Immature natural killer cell (primary cell): ENCODE measurements around the gene MMEL1. TPM values are rescaled to one million over a fixed set of nuclear protein-coding genes. Genes with fewer than 3 reads are reported as not detected.

Experiments
- DNase-seq, 3 donors: peaks; one replicate each; pipeline ENCODE4 v3.0.0; 2022; ENCODE audit warnings: mixed read lengths in 1 of 3
- H3K27ac Mint-ChIP-seq, 6 donors: one replicate each; pipeline ENCODE4 v1.8.0; 2020; ENCODE audit warnings: mixed read lengths in 6 of 6, mild to moderate bottlenecking in 5 of 6, inconsistent platforms in 4 of 6, moderate library complexity in 3 of 6
- H3K27me3 Mint-ChIP-seq, 3 donors: one replicate each; pipeline ENCODE4 v1.8.0; 2020 to 2021; ENCODE audit warnings: low read depth in 3 of 3, mild to moderate bottlenecking in 3 of 3, mixed read lengths in 3 of 3, moderate library complexity in 3 of 3, inconsistent platforms in 1 of 3
- H3K36me3 Mint-ChIP-seq, 3 donors: one replicate each; pipeline ENCODE4 v1.8.0; 2020; ENCODE audit warnings: mixed read lengths in 3 of 3, inconsistent platforms in 2 of 3, mild to moderate bottlenecking in 2 of 3
- H3K4me1 Mint-ChIP-seq, 2 donors: one replicate each; pipeline ENCODE4 v1.8.0; 2020; ENCODE audit warnings: inconsistent platforms in 2 of 2, mild to moderate bottlenecking in 2 of 2, mixed read lengths in 2 of 2, moderate library complexity in 1 of 2
- H3K4me3 Mint-ChIP-seq, 5 donors: one replicate each; pipeline ENCODE4 v1.8.0; 2020; ENCODE audit warnings: mild to moderate bottlenecking in 5 of 5, mixed read lengths in 5 of 5, inconsistent platforms in 3 of 5, moderate library complexity in 3 of 5
- H3K9me3 Mint-ChIP-seq, 6 donors: one replicate each; pipeline ENCODE4 v1.8.0; 2020; ENCODE audit warnings: mild to moderate bottlenecking in 6 of 6, mixed read lengths in 6 of 6, inconsistent platforms in 4 of 6, moderate library complexity in 3 of 6
- polyA plus RNA-seq, 3 donors: library from polyadenylated mRNA; unstranded; fragments of 300-500 nt; fragmentation: Illumina TruSeq; gene quantifications; one replicate each; pipeline ENCODE4 v1.2.3, GENCODE V29; 2021

The MMEL1 gene
- polyA plus RNA-seq, 3 donors from 2014 or later, result 0.93 to 5.1 (median 2.3) TPM

GRCh38 chr1:2610036-2610959 lies 22.5 kb downstream of the MMEL1 start:
- H3K27me3 Mint-ChIP-seq, result peaks cover 0 to 7% (median 2%) of the 10 kb centered on the region in 3 donors
- no peaks in the 10 kb centered on the region for H3K4me1 Mint-ChIP-seq
- no peak overlapping the region for H3K4me3 Mint-ChIP-seq
- peaks cover 0 to 8% (median 0%) of the 10 kb centered on the region in 3 donors for H3K36me3 Mint-ChIP-seq
- no peak overlapping the region for H3K27ac Mint-ChIP-seq
- peaks cover 7 to 21% (median 13%) of the 10 kb centered on the region in 6 donors for H3K9me3 Mint-ChIP-seq
- DNase-seq, result no peak

DNA sequence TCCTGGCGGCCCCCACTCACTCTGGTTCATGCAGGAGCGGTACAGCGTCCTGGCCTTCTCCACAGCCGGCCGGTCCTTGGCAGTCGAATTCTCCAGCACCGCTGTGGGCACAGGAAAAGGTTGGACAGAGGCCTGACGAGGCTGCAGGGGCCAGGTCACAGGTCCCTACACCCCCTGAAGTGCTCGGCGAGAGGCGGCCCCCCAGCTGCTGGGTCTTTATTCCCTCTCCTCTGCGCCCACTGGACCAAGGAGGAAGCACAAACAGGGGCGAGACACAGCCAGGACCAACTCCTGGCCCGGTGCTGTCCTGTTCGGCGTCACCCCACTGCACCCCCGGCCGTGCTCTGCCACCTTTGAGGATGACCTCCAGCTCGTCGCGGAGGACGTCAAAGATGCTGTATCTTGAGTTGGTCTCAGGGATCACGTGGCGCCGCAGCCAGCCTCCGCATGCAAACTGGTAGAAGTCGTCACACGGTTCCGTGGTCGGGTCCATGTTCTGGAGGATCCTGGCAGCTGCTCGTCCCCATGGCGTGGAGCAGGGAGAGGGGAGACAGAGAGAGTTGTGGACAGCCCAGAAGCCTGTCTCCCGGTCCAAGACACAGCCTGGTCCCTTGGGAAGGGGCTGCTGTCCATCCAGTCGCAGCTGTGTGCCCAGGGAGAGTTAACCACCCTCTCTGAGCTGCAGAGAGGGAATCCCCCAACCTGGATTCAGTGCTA lies 23.3 kb downstream of the MMEL1 start:
- no peaks in the 10 kb centered on the region for H3K4me1 Mint-ChIP-seq
- H3K4me3 Mint-ChIP-seq, result no peak overlapping the region
- H3K27ac Mint-ChIP-seq, result no peak overlapping the region
- peaks cover 5 to 13% (median 9%) of the 10 kb centered on the region in 6 donors for H3K9me3 Mint-ChIP-seq
- H3K36me3 Mint-ChIP-seq, result peaks cover 0 to 8% (median 0%) of the 10 kb centered on the region in 3 donors
- H3K27me3 Mint-ChIP-seq, result peaks cover 0 to 4% (median 0%) of the 10 kb centered on the region in 3 donors
- DNase-seq, result no peak

- no peak overlapping the region for H3K4me3 Mint-ChIP-seq
- no peak for DNase-seq
- H3K36me3 Mint-ChIP-seq, result no peaks in the 10 kb centered on the region
- no peaks in the 10 kb centered on the region for H3K4me1 Mint-ChIP-seq
- no peak overlapping the region for H3K27ac Mint-ChIP-seq
- no peaks in the 10 kb centered on the region for H3K27me3 Mint-ChIP-seq
- H3K9me3 Mint-ChIP-seq, result no peaks in the 10 kb centered on the region
These were observed 25.1 kb downstream of the MMEL1 start for GRCh38 chr1:2607641-2608091.

- H3K4me3 Mint-ChIP-seq, result no peak overlapping the region
- no peak overlapping the region for H3K27ac Mint-ChIP-seq
- H3K27me3 Mint-ChIP-seq, result no peaks in the 10 kb centered on the region
- DNase-seq, result no peak
- no peaks in the 10 kb centered on the region for H3K9me3 Mint-ChIP-seq
- no peaks in the 10 kb centered on the region for H3K36me3 Mint-ChIP-seq
- no peaks in the 10 kb centered on the region for H3K4me1 Mint-ChIP-seq
These were observed 25.8 kb downstream of the MMEL1 start for GRCh38 chr1:2606881-2607621.

GRCh38 chr1:2606396-2606880 lies 26.4 kb downstream of the MMEL1 start:
- Mint-ChIP-seq H3K4me3 (no peak overlapping the region), H3K27ac (no peak overlapping the region), H3K27me3 (no peaks in the 10 kb centered on the region), H3K36me3 (no peaks in the 10 kb centered on the region), H3K4me1 (no peaks in the 10 kb centered on the region), H3K9me3 (no peaks in the 10 kb centered on the region)
- no peak for DNase-seq

DNA sequence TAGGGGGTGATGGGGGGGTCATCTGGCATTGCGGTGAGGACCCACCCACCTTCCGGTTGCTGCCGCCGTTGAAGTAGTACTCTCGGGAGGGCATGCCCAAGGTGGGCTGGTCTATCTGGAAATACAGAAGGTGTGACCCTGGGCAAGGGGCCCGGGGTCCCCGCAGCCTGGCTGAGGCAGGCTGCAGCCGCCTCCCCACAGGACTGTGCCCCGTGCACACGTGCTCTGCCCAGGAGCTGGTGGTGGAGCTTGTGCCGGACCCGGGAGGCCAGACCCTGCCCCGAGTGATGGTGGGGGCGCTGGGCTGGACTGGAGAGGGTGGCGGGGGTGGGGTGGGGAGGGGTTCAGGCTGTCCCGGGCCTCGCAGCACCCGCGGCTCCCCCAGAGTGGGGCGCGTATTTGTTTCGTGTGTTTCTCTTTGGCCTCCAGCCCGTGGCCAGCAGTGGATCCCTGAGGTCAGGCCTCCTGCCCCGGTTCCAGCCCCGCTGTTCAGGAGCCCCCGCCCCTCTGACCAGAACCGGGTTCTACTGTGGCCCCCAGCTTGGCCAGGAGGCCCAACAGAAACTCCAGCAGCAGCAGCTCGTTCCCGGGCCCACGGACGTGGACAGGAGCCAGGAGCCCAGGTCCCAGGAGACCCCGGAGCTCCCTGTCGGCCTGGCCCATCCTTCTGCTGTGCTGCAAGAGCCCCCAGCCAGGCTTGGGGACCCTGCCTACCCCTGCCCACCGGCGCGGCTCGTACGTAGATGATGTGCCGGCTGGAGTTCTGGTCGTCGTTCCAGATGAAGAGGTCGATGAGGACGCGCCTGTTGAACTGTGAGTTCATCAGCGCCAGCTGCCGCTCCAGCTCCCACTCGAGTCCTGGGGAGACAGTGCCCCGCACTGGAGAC lies 27.1 kb downstream of the MMEL1 start:
- no peaks in the 10 kb centered on the region for H3K9me3 Mint-ChIP-seq
- H3K27ac Mint-ChIP-seq, result no peak overlapping the region
- no peaks in the 10 kb centered on the region for H3K36me3 Mint-ChIP-seq
- H3K4me3 Mint-ChIP-seq, result no peak overlapping the region
- peaks cover 0 to 1% (median 0%) of the 10 kb centered on the region in 3 donors for H3K27me3 Mint-ChIP-seq
- no peaks in the 10 kb centered on the region for H3K4me1 Mint-ChIP-seq
- no peak for DNase-seq

DNA sequence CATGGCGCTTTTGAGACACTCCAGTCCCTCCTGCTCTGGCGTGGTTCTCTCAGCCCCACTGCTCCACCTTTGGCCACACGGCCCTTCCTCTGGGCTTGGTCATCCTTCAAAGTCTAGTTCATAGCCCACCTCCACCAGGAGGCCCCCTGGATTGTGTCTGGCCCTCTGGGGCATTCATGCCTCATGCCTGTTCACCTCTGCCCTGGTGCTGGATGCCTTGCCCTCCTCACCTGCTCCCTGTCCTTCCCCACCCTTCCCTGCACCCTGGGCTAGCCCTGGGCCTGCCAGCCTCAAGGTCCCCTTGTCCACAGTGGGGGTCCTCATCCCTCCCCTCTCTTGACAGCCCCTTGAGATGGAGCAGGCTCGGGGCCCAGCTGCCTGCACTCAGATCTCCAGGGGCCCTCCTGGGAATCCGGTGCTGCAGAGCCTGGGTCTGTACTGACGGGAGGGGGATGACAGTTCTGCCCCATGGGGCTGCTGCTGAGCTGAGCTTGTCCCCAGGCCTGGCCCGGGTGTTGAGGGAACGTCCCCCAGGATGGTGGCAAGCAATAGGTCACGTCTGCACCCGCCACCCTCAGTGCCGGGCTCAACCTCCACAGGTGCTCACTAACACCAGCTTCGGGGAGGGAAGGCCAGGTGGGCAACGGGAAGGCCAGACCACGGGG lies 27.8 kb downstream of the MMEL1 start:
- H3K36me3 Mint-ChIP-seq, result no peaks in the 10 kb centered on the region
- no peaks in the 10 kb centered on the region for H3K9me3 Mint-ChIP-seq
- no peak for DNase-seq
- H3K27ac Mint-ChIP-seq, result no peak overlapping the region
- H3K4me3 Mint-ChIP-seq, result no peak overlapping the region
- peaks cover 0 to 1% (median 0%) of the 10 kb centered on the region in 3 donors for H3K27me3 Mint-ChIP-seq
- H3K4me1 Mint-ChIP-seq, result no peaks in the 10 kb centered on the region

DNA sequence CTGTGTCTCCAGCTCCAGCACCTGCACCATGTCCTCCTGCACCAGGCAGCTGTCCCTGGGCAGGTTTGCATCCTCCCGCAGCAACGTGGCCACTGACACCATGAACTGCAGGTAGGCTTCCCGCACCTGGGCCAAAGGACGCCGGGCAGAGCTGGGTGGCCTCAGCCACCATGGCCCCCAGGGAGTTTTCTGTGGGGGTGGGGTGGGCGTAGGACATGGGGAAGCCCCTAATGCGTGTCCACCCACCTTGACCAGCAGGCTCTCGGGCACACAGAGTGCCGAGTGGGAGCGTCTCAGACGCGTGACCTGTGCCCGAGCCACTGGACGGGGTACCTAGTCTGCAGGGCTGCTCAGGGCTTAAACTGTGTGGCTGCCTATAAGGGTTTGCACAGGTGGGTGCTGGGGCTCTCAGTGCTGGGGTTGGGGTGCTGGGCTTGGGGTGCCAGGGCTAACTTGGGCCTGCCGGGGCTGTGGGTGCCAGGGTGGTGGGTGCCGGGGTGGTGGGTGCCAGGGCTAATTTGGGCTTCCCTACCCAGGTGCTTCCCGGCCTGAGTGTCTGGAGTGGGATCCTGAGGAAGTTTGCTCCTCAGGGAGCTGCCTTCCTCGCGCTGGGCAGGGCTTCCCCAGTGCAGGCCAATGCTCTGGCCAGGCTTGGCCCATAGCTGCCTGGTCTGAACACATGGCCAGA lies 28.5 kb downstream of the MMEL1 start:
- Mint-ChIP-seq H3K27ac (no peak overlapping the region), H3K9me3 (no peaks in the 10 kb centered on the region), H3K27me3 (peaks cover 0 to 1% (median 0%) of the 10 kb centered on the region in 3 donors), H3K4me1 (no peaks in the 10 kb centered on the region), H3K36me3 (no peaks in the 10 kb centered on the region), H3K4me3 (no peak overlapping the region)
- no peak for DNase-seq

DNA sequence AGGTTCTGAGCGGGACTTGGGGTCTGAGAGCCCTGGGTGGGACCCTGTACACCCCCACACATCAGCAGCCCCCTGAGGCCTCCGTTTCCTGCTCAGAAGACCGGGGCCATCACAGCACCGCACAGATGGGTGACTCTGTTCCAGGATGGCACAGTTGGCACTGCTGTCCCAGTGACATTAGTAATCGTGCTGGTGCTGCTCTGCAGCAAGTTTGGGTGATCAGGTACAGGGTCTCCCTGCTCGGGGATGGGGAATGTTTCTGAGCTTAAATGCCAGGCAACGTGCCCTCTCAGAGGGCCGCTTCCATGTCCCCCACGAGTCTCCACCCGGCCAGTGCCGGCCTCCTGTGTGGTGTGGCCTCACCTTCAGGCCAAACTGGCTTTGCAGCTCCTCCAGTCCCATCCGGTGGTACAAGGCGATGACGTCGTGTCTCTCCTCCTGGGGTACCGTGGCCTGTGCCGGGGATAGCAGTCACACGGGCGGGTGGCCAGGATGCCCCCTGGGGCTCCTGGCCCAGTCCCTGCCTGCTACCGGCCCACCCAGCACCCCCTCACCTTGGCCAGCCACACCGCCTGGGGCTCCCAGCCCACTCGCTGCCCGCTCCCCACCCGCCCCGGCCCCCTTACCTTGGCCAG lies 29.2 kb downstream of the MMEL1 start:
- Mint-ChIP-seq H3K27ac (no peak overlapping the region), H3K9me3 (no peaks in the 10 kb centered on the region), H3K36me3 (no peaks in the 10 kb centered on the region), H3K4me3 (no peak overlapping the region), H3K27me3 (peaks cover 0 to 1% (median 0%) of the 10 kb centered on the region in 3 donors), H3K4me1 (no peaks in the 10 kb centered on the region)
- DNase-seq, result no peak

DNA sequence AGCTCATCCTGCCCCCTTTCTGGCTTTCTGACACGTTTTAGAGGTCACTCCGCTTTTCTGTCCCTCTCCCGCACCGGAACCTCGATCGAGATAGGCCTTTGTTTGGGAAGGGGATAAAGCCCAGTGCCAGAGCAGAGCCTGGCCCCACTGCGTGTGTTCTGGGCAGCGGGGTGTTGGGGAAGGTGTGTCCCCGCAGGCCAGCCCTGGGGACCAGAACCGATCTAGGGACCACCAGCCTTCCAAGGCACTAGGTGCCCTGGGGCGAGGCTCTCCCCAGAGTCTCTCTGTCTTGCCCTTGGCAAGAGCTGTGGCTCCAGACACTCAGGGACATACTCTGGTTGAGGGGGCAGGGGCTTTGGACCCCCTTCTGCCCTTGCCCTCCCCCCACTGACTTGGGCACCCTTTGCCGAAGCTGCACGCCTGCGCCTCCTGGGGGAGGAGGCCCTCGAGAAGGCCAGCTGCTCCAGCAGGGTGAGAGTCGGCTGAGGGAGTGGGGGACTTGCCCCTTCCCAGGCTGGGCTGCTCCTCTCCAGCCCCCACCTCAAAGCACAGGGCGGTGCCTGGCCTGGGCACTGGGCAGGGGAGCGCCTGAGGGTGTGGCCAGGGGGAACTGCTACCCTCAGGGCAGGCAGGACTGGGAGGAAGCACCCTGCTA lies 29.8 kb downstream of the MMEL1 start:
- no peak overlapping the region for H3K4me3 Mint-ChIP-seq
- no peak overlapping the region for H3K27ac Mint-ChIP-seq
- no peak for DNase-seq
- peaks cover 0 to 2% of the 10 kb centered on the region in 2 donors for H3K4me1 Mint-ChIP-seq
- peaks cover 1 to 3% (median 2%) of the 10 kb centered on the region in 3 donors for H3K27me3 Mint-ChIP-seq
- H3K36me3 Mint-ChIP-seq, result no peaks in the 10 kb centered on the region
- no peaks in the 10 kb centered on the region for H3K9me3 Mint-ChIP-seq

- peaks cover 2 to 4% (median 3%) of the 10 kb centered on the region in 3 donors for H3K27me3 Mint-ChIP-seq
- H3K4me1 Mint-ChIP-seq, result peaks cover 0 to 2% of the 10 kb centered on the region in 2 donors
- DNase-seq, result no peak
- no peaks in the 10 kb centered on the region for H3K9me3 Mint-ChIP-seq
- H3K36me3 Mint-ChIP-seq, result no peaks in the 10 kb centered on the region
- H3K27ac Mint-ChIP-seq, result no peak overlapping the region
- no peak overlapping the region for H3K4me3 Mint-ChIP-seq
These were observed 30.4 kb downstream of the MMEL1 start for GRCh38 chr1:2602311-2602835.
